ENCODE data around the gene FAN1. TPM values are rescaled to one million over a fixed set of nuclear protein-coding genes. Genes with fewer than 3 reads are reported as not detected.
"Not testable (repeated sequence)": the region's sequence is repeated elsewhere in the genome, so short reads cannot be mapped to it uniquely, and the experiment has no call there.

FAN1 gene
- total RNA-seq, result 23.6 and 24.5 TPM in 2 replicates

GRCh38 chr15:30903497-30904187 is at the start of gene FAN1:
Gene FAN1, plus strand, starts transcription at chr15:30903915. Its CDS starts 749 bp downstream, at chr15:30904664.
- intact Hi-C loops (cut with micrococcal nuclease), result loop anchor here (1.0 to 2.0 kb wide), 4 partner anchors 45 to 585 kb away; partner anchors contain the start of gene MTMR10

- intact Hi-C loops (cut with micrococcal nuclease), result loop anchor here (1.0 to 2.0 kb wide), 4 partner anchors 44 to 270 kb away; partner anchors contain the start of gene FAN1
Measured at GRCh38 chr15:30859091-30859874, 44.4 kb upstream of the FAN1 start.

DNA sequence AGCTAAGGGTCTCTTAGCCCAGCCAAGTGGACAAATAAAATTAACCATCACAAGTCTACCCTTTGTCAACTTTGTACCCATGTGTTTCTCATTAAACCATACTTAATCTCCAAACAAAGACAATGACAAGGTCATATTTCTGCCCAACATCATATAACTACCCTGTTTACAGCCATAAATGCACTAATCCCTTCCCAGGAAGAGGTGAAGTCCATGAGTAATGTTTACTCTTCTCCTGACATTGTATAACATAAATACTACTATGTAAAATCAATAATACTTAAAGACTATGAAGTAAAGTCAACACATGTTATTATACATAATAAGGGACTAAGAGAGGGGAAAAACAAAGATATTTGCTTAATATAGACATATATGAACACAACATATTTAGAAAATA is 38.5 kb upstream of the FAN1 start:
- intact Hi-C loops (cut with micrococcal nuclease), result loop anchor here (10.0 kb wide), 1 partner anchor 1000 kb away; no protein-coding TSS in a partner anchor

- intact Hi-C loops (cut with micrococcal nuclease), result no loop called here
Measured at GRCh38 chr15:30870681-30871080, 33.0 kb upstream of the FAN1 start.

DNA sequence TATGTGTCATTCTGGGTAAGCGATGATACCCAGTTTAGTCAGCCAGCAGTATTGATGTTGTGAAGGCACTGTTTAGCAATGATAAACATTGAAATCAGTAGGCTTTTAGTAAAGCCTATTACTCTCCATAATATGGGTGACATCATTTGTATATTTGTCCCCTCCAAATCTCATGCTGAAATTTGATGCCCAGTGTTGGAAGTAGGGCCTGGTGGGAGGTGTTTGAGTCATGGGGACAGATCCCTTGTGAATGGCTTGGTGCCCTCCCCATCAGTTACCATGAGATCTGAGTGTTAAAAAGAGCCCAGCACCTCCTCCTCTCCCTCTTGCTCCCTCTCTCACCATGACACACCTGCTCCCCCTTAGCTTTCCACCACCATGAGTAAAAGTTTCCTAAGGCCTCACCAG is 31.4 kb upstream of the FAN1 start:
- intact Hi-C loops (cut with micrococcal nuclease), result no loop called here

- intact Hi-C loops (cut with micrococcal nuclease), result no loop called here
Measured at GRCh38 chr15:30877070-30877469, 26.6 kb upstream of the FAN1 start.

GRCh38 chr15:30878515-30878914 is 25.2 kb upstream of the FAN1 start:
- intact Hi-C loops (cut with micrococcal nuclease), result no loop called here

DNA sequence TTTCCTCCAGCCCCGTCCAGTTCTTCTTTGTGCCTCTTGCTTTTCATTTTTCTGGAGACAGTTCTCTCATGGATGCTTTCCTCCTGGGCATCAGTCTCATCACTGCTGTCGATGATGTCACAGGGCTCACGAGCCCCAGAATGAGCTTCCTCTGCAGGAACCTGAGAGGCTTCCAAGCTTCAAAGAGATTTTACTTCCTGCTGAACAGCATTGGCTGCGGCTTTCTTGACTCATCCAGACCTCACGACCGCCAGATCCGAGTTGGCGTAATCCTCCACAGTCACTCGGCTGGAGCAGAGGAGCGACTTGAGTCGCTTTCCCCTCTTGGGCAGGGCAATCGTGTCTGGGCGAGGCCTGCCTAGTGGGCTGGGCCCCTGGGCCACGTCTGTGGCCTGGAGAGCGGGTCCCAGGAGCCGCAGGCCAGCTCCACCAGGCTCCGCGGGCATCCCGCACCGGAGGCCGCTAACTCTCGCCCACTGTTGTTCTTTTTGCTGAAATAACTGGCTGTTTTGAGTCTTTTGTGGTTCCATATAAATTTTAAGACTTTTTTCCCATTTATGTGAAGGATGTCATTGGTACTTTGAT is 20.8 kb upstream of the FAN1 start:
- intact Hi-C loops (cut with micrococcal nuclease), result no loop called here

DNA sequence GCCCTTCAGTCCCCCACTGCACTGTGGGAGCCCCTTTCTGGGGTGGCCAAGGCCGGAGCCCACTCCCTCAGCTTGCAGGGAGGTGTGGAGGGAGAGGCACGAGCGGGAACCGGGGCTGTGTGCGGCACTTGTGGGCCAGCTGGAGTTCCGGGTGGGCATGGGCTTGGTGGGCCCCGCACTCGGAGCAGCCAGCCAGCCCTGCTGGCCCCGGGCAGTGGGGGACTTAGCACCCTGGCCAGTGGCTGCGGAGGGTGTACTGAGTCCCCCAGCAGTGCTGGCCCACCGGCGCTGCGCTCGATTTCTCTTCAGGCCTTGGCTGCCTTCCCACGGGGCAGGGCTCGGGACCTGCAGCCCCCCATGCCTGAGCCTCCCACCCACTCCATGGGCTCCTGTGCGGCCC is 20.0 kb upstream of the FAN1 start:
- intact Hi-C loops (cut with micrococcal nuclease), result not testable (repeated sequence)

DNA sequence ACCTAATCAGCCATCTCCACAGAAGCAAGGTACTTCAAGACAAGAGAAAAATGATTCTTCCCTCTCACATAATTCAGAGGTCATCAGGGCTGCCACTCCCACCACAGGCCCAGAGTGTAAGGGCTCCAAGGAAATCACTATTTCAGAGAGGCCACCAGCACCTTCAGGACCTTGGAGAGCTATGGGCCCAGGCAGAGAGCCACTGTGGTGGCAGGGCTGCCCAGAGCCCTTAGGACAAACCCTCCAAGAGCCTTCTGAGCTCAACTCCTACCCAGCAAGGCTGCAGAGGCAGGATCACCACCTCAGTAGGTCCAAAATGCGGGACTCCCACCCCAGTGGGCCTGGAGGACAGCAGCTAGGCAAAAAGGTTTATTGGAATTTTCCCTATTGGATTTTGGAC is 17.9 kb upstream of the FAN1 start:
- intact Hi-C loops (cut with micrococcal nuclease), result no loop called here

GRCh38 chr15:30889196-30889595 is 14.5 kb upstream of the FAN1 start:
- intact Hi-C loops (cut with micrococcal nuclease), result no loop called here

- intact Hi-C loops (cut with micrococcal nuclease), result no loop called here
Measured at GRCh38 chr15:30895461-30896210, 8.1 kb upstream of the FAN1 start.

- intact Hi-C loops (cut with micrococcal nuclease), result no loop called here
Measured at GRCh38 chr15:30896211-30896606, 7.5 kb upstream of the FAN1 start.

- intact Hi-C loops (cut with micrococcal nuclease), result loop anchor here (2.0 kb wide), 1 partner anchor 43 kb away; no protein-coding TSS in a partner anchor
Measured at GRCh38 chr15:30901889-30902288, 1.8 kb upstream of the FAN1 start.

- intact Hi-C loops (cut with micrococcal nuclease), result loop anchor here (2.0 kb wide), 1 partner anchor 584 kb away; no protein-coding TSS in a partner anchor
Measured at GRCh38 chr15:30904812-30905211, 1.1 kb downstream of the FAN1 start.

DNA sequence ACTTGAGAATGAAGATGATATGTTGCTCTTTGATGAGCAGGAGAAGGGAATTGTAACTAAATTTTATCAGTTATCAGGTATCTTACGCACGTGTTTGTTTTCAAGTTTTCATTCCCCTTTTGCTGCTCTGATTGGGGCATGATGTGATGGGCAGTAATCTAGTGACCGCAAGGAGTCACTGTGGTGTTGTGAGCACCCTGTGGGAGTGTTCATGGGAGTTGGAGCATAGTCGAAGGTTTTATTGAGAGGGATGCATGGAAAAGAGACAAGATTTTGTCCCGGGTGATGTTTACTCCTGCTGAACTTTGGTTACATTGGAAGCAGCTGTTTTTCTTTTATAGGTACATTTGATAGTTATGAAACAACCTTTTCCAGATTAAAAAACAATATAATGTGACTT is 2.1 kb downstream of the FAN1 start:
- intact Hi-C loops (cut with micrococcal nuclease), result loop anchor here (2.0 kb wide), 1 partner anchor 583 kb away; no protein-coding TSS in a partner anchor

- intact Hi-C loops (cut with micrococcal nuclease), result no loop called here
Measured at GRCh38 chr15:30906366-30906765, 2.7 kb downstream of the FAN1 start.

DNA sequence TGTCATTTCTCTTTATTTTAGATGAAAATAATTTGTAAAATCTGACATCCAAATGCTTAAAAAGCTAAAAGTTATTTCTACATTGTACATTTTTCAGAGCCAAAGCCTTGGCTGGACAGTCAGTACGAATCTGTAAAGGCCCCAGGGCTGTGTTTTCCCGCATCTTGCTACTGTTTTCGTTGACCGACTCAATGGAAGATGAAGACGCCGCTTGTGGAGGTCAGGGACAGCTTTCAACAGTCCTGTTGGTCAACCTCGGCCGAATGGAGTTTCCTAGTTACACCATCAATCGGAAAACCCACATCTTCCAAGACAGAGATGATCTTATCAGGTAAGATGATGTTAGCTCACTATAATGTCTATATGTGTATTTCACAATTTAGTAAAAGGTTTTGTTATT is 10.0 kb downstream of the FAN1 start:
- intact Hi-C loops (cut with micrococcal nuclease), result no loop called here

DNA sequence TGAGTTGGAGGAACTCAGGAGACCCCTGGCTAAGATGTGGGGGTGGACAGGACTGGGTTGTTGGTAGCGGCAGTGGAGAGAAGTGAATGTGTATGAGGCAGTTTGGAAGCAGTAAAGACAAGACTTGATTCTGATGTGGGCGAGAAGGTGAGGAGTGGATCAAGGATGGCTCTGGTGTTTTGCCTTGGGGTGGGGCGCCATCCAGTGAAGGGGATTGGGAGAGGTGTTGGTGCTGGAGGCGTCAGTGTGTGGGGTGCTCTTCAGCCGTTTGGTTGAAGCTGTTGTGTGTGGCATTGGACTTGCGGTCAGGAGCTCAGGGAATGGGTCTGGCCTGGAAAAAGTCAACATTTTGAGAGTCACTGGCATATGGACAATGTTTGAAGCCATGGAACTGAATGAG is 13.3 kb downstream of the FAN1 start:
- intact Hi-C loops (cut with micrococcal nuclease), result no loop called here

DNA sequence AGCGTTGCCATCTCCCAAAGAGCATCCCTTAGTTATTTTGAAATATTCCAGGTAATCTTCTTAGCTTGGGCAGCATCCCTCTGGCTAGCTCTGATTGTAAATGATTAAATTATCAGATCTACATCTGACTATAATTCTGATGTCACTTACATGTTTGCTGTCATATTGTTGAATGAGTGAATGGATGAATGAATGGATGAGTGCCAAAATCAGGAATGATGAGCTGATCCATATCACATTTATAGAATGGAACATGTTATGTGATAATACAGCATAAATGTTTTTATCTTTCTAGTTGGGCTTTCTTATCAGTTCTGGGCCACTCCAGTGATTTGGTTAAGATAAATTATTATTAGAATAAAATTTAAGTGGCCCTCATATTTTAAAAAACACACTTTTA is 14.0 kb downstream of the FAN1 start:
- intact Hi-C loops (cut with micrococcal nuclease), result no loop called here

GRCh38 chr15:30918366-30918765 is 14.7 kb downstream of the FAN1 start:
- intact Hi-C loops (cut with micrococcal nuclease), result no loop called here

All from T-helper 1 cell treated with Interleukin-12 subunit alpha and Interleukin-12 subunit beta and Interleukin-4 antibody, amounts not matched to agents 30 ng/mL and 1 ng/mL, for 36 hours (primary cell).